WI38 (cell line): ENCODE results near the gene HDAC4.

Experiments
- H3K4me3 ChIP-seq: 2 replicates; pipeline ENCODE4 v1.5.1; 2011; ENCODE audit warnings: low read depth, mild to moderate bottlenecking, control low read depth, low read length
- TF ChIP-seq, protein P1 (sequence below): IDR thresholded peaks from 2 replicates; pipeline ENCODE4 v1.5.1; 2012; ENCODE audit warnings: low read depth, mild to moderate bottlenecking, control low read depth, low read length

The HDAC4 gene

DNA sequence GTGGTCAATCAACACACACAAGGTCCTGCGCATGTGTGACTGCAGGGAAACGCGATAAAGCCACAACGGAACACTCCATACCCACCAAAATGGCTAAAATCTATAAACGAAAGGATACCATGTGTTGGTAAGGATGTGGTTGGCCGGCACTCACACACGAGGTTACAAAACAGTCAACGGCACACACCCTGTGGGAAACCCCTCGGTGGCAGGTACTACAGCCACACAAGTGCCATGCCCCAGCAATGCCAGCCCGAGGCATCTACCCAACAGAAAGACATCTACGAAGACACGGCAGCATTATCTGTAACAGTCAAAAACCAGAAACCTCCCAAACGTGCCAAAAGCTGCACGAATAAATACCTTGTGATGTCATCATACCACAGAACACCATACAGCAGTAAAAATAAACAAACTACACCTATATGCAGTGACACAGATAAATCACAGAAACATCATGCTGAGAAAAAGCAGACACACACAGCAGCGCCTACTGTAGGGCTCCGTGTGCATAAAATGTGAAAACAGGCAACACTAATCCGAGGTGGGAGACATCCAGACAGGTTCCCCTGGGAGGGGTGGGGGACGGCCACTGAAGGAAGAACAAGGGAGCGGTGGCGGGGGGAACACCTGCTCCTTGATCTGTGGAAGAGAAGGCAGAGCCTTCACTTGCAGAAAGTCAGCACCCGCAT lies 36.7 kb downstream of the HDAC4 start:
- no peak overlapping the region for H3K4me3 ChIP-seq
- TF ChIP-seq, protein P1, sequence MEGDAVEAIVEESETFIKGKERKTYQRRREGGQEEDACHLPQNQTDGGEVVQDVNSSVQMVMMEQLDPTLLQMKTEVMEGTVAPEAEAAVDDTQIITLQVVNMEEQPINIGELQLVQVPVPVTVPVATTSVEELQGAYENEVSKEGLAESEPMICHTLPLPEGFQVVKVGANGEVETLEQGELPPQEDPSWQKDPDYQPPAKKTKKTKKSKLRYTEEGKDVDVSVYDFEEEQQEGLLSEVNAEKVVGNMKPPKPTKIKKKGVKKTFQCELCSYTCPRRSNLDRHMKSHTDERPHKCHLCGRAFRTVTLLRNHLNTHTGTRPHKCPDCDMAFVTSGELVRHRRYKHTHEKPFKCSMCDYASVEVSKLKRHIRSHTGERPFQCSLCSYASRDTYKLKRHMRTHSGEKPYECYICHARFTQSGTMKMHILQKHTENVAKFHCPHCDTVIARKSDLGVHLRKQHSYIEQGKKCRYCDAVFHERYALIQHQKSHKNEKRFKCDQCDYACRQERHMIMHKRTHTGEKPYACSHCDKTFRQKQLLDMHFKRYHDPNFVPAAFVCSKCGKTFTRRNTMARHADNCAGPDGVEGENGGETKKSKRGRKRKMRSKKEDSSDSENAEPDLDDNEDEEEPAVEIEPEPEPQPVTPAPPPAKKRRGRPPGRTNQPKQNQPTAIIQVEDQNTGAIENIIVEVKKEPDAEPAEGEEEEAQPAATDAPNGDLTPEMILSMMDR, result no peak

DNA sequence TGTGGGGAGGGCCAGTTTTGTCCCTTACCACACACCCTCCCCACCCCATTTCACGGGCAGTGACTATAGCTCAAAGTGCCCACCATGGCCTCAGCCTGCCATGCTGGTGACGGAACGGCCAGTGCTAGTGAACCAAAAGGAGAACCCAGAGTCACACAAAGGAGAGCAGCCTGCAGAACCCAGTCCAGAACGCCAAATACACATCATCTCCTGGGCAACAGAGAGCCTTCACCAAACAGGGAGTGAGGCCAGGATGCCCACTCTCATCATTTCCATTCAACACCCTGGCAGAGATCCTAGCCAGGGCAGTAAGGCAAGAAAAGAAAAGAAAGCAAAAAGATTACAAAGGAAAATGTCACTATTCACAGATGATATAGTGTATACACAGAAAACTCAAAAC lies 38.3 kb downstream of the HDAC4 start:
- no peak overlapping the region for H3K4me3 ChIP-seq
- TF ChIP-seq, protein P1, result no peak

DNA sequence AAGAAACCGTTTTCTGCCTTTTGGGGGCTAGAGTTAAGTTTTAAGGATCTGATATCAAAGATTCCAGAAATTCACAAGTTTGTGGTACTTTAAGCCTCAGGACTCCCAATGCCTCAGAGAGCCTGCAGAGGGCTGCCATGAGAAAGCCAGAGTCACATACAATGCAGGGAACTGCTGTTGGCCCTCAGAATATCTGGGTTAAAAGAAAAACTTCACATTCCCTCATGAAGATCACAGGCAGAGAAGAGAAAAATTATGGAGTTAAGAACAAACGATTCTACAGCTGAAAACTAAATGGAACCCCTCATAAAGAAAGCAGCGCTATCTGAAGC lies 39.5 kb downstream of the HDAC4 start:
- TF ChIP-seq, protein P1, result 0 out of 2 replicates have a peak, but pooled peaks have one; percentile 15
- H3K4me3 ChIP-seq, result no peak overlapping the region

DNA sequence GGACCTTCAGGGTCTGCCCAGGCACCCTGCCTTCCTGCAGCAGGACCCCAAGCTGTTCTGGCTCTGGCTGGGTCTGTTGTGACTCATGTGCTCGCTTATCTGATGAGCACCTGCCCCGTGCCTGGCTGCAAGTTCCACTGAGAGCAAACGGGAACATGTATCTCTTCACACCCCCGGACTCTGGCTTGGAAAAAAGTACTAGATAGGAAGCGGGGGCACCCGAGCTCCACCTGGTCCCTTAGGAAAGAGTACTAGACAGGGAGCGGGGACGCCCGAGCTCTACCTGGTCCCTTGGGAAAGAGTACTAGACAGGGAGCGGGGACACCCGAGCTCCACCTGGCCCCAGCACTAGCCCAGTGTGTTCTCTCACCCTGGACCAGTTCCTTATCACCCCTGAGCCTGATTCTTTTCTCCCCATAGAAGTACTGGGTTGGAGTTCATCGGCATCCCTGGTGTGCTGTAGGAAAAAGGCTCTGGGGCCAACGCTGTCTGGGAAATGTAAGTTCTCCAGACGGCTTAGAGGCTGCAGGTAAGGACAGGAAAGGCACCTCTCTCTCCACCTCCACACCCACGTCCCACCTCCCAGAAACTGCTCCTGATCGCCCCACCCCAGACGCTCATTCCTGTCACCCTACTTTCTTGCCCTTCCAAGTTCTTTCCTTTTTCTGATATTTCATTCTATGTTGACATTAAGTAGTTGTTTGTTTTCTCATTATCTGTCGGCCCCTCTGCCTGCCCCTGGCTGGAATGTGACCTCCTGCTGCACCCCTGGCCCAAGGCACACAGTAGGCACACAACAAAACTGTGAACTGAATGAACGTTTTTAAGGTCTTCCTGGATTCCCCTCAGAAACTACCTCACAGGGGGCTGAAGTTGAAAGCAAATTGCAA lies 40.2 kb downstream of the HDAC4 start:
- TF ChIP-seq, protein P1, result no peak
- no peak overlapping the region for H3K4me3 ChIP-seq

DNA sequence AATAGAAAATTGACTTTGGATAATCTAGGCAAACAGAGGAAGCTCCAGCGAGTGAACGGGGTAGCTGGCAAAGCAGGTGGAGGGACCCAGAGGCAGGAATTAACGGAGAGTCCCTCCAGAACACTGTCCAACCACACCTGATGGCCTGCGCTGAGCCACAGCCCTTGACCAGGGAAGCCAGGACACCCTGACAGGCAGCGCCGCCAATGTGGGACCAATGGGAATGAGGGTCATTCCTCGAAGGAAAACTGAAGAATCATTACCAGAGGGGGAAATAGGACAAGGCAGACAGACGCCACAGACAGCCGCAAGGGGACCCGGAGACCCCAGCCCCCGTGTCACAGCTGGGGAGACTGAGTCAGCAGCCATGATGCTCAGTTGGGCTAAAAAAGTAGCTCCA lies 40.8 kb downstream of the HDAC4 start:
- TF ChIP-seq, protein P1, result no peak
- no peak overlapping the region for H3K4me3 ChIP-seq

DNA sequence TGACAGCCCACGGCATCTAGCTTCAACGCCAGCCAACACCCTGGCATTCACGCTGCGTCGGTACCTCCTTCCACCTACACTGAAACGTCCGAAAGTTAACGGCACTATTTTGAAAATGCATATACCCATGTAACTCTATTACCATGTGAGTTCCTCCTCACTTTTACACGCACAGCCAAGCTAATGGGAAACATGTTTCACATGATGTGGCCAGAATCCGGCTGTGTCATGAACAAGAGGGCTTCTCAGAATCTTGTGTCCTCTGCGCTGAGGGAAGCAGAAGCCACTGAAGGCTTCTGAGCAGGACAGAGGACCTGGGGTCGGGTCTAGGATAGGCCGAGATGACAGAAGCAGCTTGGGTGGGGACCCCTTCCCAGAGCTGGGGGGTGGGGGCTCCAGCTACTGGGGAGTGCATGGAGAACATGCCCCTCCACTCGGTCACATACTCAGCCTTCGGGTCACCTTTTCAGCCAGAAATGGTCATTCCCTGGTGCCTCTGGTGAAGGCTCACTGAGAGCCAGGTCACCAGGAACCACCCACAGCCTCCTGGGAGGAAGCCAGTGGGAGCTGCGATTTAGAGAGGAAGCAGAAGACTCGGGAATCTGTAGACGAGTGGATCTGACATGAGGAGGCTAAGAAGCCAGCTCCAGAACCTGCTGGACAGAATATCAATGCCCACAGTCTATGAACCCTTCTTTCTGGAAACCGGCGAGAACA lies 41.5 kb downstream of the HDAC4 start:
- TF ChIP-seq, protein P1, result no peak
- H3K4me3 ChIP-seq, result no peak overlapping the region
